ENCODE measurements around the gene YJU2. TPM values are rescaled to one million over a fixed set of nuclear protein-coding genes. Genes with fewer than 3 reads are reported as not detected.

The YJU2 gene
- polyA plus RNA-seq, 2 of the 4 experiments (the other 2 are of a cell fraction): 12.3 to 14.9 TPM

DNA sequence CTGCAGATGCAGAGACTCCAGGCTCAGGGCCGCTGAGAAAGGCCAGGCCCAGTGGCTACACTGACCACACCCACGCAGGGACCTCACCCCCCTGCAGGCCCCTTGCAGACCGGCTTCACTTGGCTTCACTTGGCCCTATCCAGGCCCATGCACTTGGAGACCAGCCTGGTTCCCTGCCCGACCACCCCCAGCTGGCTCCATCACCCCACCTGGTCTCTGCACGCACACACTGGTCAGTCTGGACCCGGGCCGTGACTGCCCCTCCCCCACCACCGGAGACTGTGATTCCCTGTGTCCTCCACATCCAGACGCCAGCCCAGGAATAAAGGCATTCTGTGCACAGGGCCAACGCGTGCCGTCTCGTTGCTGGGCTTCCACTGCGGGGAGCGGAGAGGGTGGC, 22.4 kb upstream of the YJU2 start:
- ATAC-seq (0 out of 6 replicates have a peak, but pooled peaks of 1 of the 2 experiments have one; percentile 27), FAIRE-seq (no peak), DNase-seq (ENCODE audit: low read depth in 1 of 2, low spot score in 1 of 2) (no peak)
- TF ChIP-seq CHD4 (IDR thresholded peaks at IDR 0.05; ENCODE audit: borderline replicate concordance) (no peak), SMC3 (IDR thresholded peaks at IDR 0.05) (no peak), MYC (IDR thresholded peaks at IDR 0.05; ENCODE audit: borderline replicate concordance, low read length) (no peak), NFE2L2 (conservative IDR thresholded peaks at IDR 0.05; ENCODE audit: low read length) (no peak), BHLHE40 (IDR thresholded peaks at IDR 0.05; ENCODE audit: low read depth, low read length) (no peak), HOXB13 (CRISPR knock-in tag; IDR thresholded peaks at IDR 0.05; ENCODE audit: low read depth) (no peak), EP300 (IDR thresholded peaks at IDR 0.05) (no peak), SREBF2 (IDR thresholded peaks at IDR 0.05) (no peak), EHF (CRISPR knock-in tag; IDR thresholded peaks at IDR 0.05) (no peak), CEBPB (IDR thresholded peaks at IDR 0.05) (no peak), NPAS2 (CRISPR knock-in tag; IDR thresholded peaks at IDR 0.05; ENCODE audit: borderline replicate concordance) (no peak), ESRRA (IDR thresholded peaks at IDR 0.05; ENCODE audit: borderline replicate concordance, low read length) (no peak), JUN (IDR thresholded peaks at IDR 0.05) (no peak), RFX5 (IDR thresholded peaks at IDR 0.05) (no peak), ZFP36 (IDR thresholded peaks at IDR 0.05; ENCODE audit: borderline replicate concordance, partially characterized antibody) (no peak), HEYL (CRISPR knock-in tag; IDR thresholded peaks at IDR 0.05) (no peak), GATA3 (IDR thresholded peaks at IDR 0.05; ENCODE audit: borderline replicate concordance) (no peak)
- TF ChIP-seq, protein P1, sequence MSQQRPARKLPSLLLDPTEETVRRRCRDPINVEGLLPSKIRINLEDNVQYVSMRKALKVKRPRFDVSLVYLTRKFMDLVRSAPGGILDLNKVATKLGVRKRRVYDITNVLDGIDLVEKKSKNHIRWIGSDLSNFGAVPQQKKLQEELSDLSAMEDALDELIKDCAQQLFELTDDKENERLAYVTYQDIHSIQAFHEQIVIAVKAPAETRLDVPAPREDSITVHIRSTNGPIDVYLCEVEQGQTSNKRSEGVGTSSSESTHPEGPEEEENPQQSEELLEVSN (IDR thresholded peaks at IDR 0.05; ENCODE audit: borderline replicate concordance, low read depth): no peak
- TF ChIP-seq, protein P2, sequence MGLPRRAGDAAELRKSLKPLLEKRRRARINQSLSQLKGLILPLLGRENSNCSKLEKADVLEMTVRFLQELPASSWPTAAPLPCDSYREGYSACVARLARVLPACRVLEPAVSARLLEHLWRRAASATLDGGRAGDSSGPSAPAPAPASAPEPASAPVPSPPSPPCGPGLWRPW (IDR thresholded peaks at IDR 0.05): no peak
- TF ChIP-seq, protein P3, sequence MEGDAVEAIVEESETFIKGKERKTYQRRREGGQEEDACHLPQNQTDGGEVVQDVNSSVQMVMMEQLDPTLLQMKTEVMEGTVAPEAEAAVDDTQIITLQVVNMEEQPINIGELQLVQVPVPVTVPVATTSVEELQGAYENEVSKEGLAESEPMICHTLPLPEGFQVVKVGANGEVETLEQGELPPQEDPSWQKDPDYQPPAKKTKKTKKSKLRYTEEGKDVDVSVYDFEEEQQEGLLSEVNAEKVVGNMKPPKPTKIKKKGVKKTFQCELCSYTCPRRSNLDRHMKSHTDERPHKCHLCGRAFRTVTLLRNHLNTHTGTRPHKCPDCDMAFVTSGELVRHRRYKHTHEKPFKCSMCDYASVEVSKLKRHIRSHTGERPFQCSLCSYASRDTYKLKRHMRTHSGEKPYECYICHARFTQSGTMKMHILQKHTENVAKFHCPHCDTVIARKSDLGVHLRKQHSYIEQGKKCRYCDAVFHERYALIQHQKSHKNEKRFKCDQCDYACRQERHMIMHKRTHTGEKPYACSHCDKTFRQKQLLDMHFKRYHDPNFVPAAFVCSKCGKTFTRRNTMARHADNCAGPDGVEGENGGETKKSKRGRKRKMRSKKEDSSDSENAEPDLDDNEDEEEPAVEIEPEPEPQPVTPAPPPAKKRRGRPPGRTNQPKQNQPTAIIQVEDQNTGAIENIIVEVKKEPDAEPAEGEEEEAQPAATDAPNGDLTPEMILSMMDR (IDR thresholded peaks at IDR 0.05): no peak
- Histone ChIP-seq H3K4me2 (no peak overlapping the region), H3K27ac (no peak overlapping the region), H3K4me3 (no peak overlapping the region), H3K9me3 (no peaks in the 10 kb centered on the region), H3K4me1 (peaks cover 17% of the 10 kb centered on the region)
- CTCF ChIA-PET: interaction anchor here (3.6 kb wide), 1 partner anchor 9 kb away, joined by 15 read pairs; no protein-coding TSS in a partner anchor
- WGBS (ENCODE audit: missing lambda C conversion rate): 71% methylated on average over 9 of the region's 15 CpGs
- POLR2A ChIA-PET: no interaction called here

DNA sequence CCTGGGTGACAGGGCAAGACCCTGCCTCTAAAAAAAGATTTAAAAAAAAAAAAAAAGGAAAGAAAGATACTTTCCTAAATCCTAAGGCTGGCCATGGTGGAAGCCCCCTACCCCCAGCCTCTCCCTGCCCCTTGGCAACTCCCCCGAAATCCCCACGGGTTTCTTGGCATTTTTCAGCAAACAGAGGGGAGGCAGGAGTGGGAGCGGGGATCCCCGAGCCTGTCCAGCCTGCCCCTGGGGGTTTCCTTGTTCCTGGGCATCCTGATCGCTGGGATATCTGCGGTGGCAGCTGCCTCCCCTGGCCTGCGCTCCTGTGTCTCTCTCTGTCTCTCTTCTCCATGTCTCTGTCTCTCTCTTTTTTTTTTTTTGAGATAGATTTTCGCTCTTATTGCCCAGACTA, 21.0 kb upstream of the YJU2 start:
- FAIRE-seq: no peak
- ChIA-PET POLR2A (no interaction called here), CTCF (no interaction called here)
- no peak for DNase-seq (ENCODE audit: low read depth in 1 of 2, low spot score in 1 of 2)
- Histone ChIP-seq H3K9me3 (no peaks in the 10 kb centered on the region), H3K4me3 (no peak overlapping the region), H3K4me1 (peaks cover 14% of the 10 kb centered on the region), H3K4me2 (no peak overlapping the region), H3K27ac (no peak overlapping the region)
- WGBS (ENCODE audit: missing lambda C conversion rate): 69% methylated on average over 8 of the region's 8 CpGs
- ATAC-seq: no peak
- TF ChIP-seq MAFK (IDR thresholded peaks at IDR 0.05; ENCODE audit: partially characterized antibody): no peak
- TF ChIP-seq EP300 (IDR thresholded peaks at IDR 0.05): no peak
- no peak for TF ChIP-seq NPAS2 (CRISPR knock-in tag; IDR thresholded peaks at IDR 0.05; ENCODE audit: borderline replicate concordance)
- TF ChIP-seq SMC3 (IDR thresholded peaks at IDR 0.05): no peak
- TF ChIP-seq, protein P4, sequence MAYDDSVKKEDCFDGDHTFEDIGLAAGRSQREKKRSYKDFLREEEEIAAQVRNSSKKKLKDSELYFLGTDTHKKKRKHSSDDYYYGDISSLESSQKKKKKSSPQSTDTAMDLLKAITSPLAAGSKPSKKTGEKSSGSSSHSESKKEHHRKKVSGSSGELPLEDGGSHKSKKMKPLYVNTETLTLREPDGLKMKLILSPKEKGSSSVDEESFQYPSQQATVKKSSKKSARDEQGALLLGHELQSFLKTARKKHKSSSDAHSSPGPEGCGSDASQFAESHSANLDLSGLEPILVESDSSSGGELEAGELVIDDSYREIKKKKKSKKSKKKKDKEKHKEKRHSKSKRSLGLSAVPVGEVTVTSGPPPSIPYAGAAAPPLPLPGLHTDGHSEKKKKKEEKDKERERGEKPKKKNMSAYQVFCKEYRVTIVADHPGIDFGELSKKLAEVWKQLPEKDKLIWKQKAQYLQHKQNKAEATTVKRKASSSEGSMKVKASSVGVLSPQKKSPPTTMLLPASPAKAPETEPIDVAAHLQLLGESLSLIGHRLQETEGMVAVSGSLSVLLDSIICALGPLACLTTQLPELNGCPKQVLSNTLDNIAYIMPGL (CRISPR knock-in tag; IDR thresholded peaks at IDR 0.05; ENCODE audit: borderline replicate concordance): no peak
- TF ChIP-seq NFE2L2 (conservative IDR thresholded peaks at IDR 0.05; ENCODE audit: low read length): no peak
- TF ChIP-seq SREBF2 (IDR thresholded peaks at IDR 0.05): no peak
- TF ChIP-seq ZNF302 (CRISPR knock-in tag; IDR thresholded peaks at IDR 0.05): no peak
- TF ChIP-seq ZSCAN20 (CRISPR knock-in tag; IDR thresholded peaks at IDR 0.05): no peak
- no peak for TF ChIP-seq ZC3H11A (IDR thresholded peaks at IDR 0.05)
- no peak for TF ChIP-seq CBX8 (IDR thresholded peaks at IDR 0.05)
- TF ChIP-seq MYC (IDR thresholded peaks at IDR 0.05; ENCODE audit: borderline replicate concordance, low read length): no peak
- no peak for TF ChIP-seq RAD21 (conservative IDR thresholded peaks at IDR 0.05 in 1 of 2, IDR thresholded peaks at IDR 0.05 in 1 of 2)
- TF ChIP-seq, protein P3 (IDR thresholded peaks at IDR 0.05): no peak
- no peak for TF ChIP-seq HDAC2 (IDR thresholded peaks at IDR 0.05)
- no peak for TF ChIP-seq HEYL (CRISPR knock-in tag; IDR thresholded peaks at IDR 0.05)
- TF ChIP-seq FOXS1 (CRISPR knock-in tag; IDR thresholded peaks at IDR 0.05): no peak
- TF ChIP-seq, protein P5, sequence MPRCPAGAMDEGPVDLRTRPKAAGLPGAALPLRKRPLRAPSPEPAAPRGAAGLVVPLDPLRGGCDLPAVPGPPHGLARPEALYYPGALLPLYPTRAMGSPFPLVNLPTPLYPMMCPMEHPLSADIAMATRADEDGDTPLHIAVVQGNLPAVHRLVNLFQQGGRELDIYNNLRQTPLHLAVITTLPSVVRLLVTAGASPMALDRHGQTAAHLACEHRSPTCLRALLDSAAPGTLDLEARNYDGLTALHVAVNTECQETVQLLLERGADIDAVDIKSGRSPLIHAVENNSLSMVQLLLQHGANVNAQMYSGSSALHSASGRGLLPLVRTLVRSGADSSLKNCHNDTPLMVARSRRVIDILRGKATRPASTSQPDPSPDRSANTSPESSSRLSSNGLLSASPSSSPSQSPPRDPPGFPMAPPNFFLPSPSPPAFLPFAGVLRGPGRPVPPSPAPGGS (IDR thresholded peaks at IDR 0.05): no peak
